Spleen (tissue), 7 donors: ENCODE data around the gene CDC123.

ENCODE experiments used
- POLR2AphosphoS5 ChIP-seq, 3 donors: sonication (generic); formaldehyde crosslinking; IDR thresholded peaks; one replicate each; pipeline ENCODE4 v1.5.1; 2017; ENCODE audit warnings: antibody characterized with exemption in 3 of 3
- TF ChIP-seq, protein P1 (sequence below), 11 experiments: fragments of 200-600 bp in 7 of 11; fragments of 450-650 bp in 4 of 11; sonication (generic) in 4 of 11; IDR thresholded peaks in 8 of 11; conservative IDR thresholded peaks in 3 of 11; 1 replicate in 7 of 11; 2 replicates in 4 of 11; pipeline versions ENCODE4 v1.4.0 to v1.8.0; 2016 to 2021; ENCODE audit warnings: antibody characterized with exemption in 11 of 11, inconsistent platforms in 4 of 11, mild to moderate bottlenecking in 1 of 11
- donor health status: DM: no; HTN: no; CAD: no; lungs with moderate emphysema.
- donor health status: DM: no; HTN: no; CAD: no.
- donor health status: DM: no; HTN: no; CAD: no.

DNA sequence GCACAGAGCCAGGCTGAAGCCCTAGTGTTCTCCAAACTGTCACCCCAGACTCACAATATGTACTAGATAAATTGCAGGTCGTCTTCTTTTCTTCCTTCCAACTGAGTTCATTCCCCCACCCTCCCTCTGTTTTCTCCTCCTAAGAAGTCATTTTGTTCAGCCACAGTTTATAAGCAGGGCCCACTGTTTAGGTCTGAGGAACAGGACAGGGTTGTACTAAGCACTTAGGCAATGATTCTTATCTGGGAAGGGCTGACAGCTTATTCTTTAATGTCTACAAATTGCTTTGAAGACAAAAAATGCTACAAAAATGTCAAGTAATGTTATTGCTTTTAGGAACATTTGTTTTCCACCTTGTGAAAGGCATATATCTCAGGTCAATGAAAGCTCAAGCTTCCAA, 59.1 kb downstream of the CDC123 start:
- TF ChIP-seq, protein P1, sequence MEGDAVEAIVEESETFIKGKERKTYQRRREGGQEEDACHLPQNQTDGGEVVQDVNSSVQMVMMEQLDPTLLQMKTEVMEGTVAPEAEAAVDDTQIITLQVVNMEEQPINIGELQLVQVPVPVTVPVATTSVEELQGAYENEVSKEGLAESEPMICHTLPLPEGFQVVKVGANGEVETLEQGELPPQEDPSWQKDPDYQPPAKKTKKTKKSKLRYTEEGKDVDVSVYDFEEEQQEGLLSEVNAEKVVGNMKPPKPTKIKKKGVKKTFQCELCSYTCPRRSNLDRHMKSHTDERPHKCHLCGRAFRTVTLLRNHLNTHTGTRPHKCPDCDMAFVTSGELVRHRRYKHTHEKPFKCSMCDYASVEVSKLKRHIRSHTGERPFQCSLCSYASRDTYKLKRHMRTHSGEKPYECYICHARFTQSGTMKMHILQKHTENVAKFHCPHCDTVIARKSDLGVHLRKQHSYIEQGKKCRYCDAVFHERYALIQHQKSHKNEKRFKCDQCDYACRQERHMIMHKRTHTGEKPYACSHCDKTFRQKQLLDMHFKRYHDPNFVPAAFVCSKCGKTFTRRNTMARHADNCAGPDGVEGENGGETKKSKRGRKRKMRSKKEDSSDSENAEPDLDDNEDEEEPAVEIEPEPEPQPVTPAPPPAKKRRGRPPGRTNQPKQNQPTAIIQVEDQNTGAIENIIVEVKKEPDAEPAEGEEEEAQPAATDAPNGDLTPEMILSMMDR (IDR thresholded peaks at IDR 0.05 in 8 of 11, conservative IDR thresholded peaks at IDR 0.05 in 3 of 11), result no peak
- no peak for TF ChIP-seq POLR2AphosphoS5 (IDR thresholded peaks at IDR 0.05)
